Esophagus muscularis mucosa (tissue), 3 donors: Measurements from ENCODE around the gene EVA1C.

Source experiments
- POLR2A ChIP-seq: fragments of 450-650 bp; IDR thresholded peaks from one replicate; pipeline ENCODE4 v1.6.1; 2017; ENCODE audit warnings: antibody characterized with exemption, moderate library complexity, mild to moderate bottlenecking, low read depth
- POLR2AphosphoS5 ChIP-seq, 2 donors: sonication (generic); formaldehyde crosslinking; IDR thresholded peaks; one replicate each; pipeline ENCODE4 v1.6.1; 2017; ENCODE audit warnings: antibody characterized with exemption in 2 of 2
- TF ChIP-seq, protein P1 (sequence below), 3 experiments: fragments of 200-600 bp in 2 of 3; fragments of 450-650 bp in 1 of 3; sonication (generic) in 2 of 3; IDR thresholded peaks; one replicate each; pipeline ENCODE4 v1.5.1; 2017 to 2019; ENCODE audit warnings: antibody characterized with exemption in 3 of 3, mild to moderate bottlenecking in 2 of 3, moderate library complexity in 1 of 3

DNA sequence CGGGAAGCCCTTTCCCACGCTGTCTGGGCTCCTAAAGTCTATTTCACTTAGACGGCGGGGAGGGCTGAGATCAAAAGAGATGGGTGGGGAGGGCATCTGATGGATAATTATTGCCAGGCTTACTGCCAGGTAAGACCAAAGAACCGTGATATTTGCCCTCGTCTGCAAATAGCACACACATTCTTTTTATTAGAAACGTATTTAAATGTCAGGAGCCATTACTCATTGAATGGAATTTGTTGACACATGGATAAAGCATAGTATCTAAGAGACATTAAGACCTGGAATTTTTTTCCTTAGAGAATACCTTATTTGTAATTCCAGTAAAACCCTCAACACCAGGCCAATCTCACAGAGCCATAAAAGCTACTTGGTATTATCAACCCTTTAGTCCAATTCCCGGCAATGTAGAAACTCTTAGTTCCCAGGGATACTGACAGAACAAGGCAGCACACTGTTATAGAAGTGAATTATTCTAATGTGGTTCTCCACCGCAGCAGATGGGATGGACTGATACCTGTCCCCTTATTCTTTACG, 30.3 kb upstream of the EVA1C start:
- TF ChIP-seq, protein P1, sequence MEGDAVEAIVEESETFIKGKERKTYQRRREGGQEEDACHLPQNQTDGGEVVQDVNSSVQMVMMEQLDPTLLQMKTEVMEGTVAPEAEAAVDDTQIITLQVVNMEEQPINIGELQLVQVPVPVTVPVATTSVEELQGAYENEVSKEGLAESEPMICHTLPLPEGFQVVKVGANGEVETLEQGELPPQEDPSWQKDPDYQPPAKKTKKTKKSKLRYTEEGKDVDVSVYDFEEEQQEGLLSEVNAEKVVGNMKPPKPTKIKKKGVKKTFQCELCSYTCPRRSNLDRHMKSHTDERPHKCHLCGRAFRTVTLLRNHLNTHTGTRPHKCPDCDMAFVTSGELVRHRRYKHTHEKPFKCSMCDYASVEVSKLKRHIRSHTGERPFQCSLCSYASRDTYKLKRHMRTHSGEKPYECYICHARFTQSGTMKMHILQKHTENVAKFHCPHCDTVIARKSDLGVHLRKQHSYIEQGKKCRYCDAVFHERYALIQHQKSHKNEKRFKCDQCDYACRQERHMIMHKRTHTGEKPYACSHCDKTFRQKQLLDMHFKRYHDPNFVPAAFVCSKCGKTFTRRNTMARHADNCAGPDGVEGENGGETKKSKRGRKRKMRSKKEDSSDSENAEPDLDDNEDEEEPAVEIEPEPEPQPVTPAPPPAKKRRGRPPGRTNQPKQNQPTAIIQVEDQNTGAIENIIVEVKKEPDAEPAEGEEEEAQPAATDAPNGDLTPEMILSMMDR (IDR thresholded peaks at IDR 0.05), result no peak
- TF ChIP-seq POLR2AphosphoS5 (IDR thresholded peaks at IDR 0.05), result peak in 1 of 2 donors; percentile 27
- TF ChIP-seq POLR2A, result no peak
